GM23248 (cell line): ENCODE data around the gene ATAD3A. TPM values are rescaled to one million over a fixed set of nuclear protein-coding genes. Genes with fewer than 3 reads are reported as not detected.
"Not testable (repeated sequence)": the region's sequence is repeated elsewhere in the genome, so short reads cannot be mapped to it uniquely, and the experiment has no call there.

Source experiments
- DNase-seq: peaks from one replicate; pipeline ENCODE4 v3.0.0-alpha.2; 2015
- H2AFZ ChIP-seq: fragments of 200-600 bp; sonication (generic); 2 replicates; pipeline ENCODE4 v1.6.1; 2016; ENCODE audit warnings: antibody characterized with exemption
- H3F3A ChIP-seq: fragments of 200-600 bp; sonication (generic); 2 replicates; pipeline ENCODE4 v1.6.1; 2016; ENCODE audit warnings: mild to moderate bottlenecking, antibody characterized with exemption, mixed run types; ENCODE audit not compliant: insufficient read depth
- H3K27ac ChIP-seq: fragments of 200-600 bp; sonication (generic); 2 replicates; pipeline ENCODE4 v1.5.1; 2016; ENCODE audit warnings: mild to moderate bottlenecking
- H3K27me3 ChIP-seq: fragments of 200-600 bp; sonication (generic); replicated peaks from 2 replicates; pipeline ENCODE4 v1.6.1; 2016; ENCODE audit warnings: mild to moderate bottlenecking; ENCODE audit not compliant: insufficient read depth
- H3K36me3 ChIP-seq: fragments of 200-600 bp; sonication (generic); 2 replicates; pipeline ENCODE4 v1.6.1; 2016; ENCODE audit warnings: low read depth, mild to moderate bottlenecking
- H3K4me1 ChIP-seq: fragments of 200-600 bp; sonication (generic); 2 replicates; pipeline ENCODE4 v1.6.1; 2016; ENCODE audit warnings: mild to moderate bottlenecking; ENCODE audit not compliant: insufficient read depth
- H3K4me2 ChIP-seq: fragments of 200-600 bp; sonication (generic); one replicate; pipeline ENCODE4 v1.6.1; 2016; ENCODE audit warnings: mild to moderate bottlenecking; ENCODE audit not compliant: unreplicated experiment
- H3K4me3 ChIP-seq: fragments of 200-600 bp; sonication (generic); 2 replicates; pipeline ENCODE4 v1.5.1; 2016; ENCODE audit warnings: mild to moderate bottlenecking
- H3K79me2 ChIP-seq: fragments of 200-600 bp; sonication (generic); 2 replicates; pipeline ENCODE4 v1.6.1; 2016; ENCODE audit warnings: mild to moderate bottlenecking; ENCODE audit not compliant: insufficient read depth
- H3K9ac ChIP-seq: fragments of 200-600 bp; sonication (generic); 2 replicates; pipeline ENCODE4 v1.6.1; 2016; ENCODE audit warnings: mild to moderate bottlenecking
- H3K9me2 ChIP-seq: fragments of 200-600 bp; sonication (generic); 2 replicates; pipeline ENCODE4 v1.6.1; 2016; ENCODE audit warnings: mixed run types, mild to moderate bottlenecking, moderate library complexity; ENCODE audit not compliant: insufficient read depth
- H3K9me3 ChIP-seq: fragments of 200-600 bp; sonication (generic); one replicate; pipeline ENCODE4 v1.6.1; 2017; ENCODE audit warnings: low read depth
- H4K20me1 ChIP-seq: fragments of 200-600 bp; sonication (generic); 2 replicates; pipeline ENCODE4 v1.6.0; 2016; ENCODE audit not compliant: insufficient read depth
- EZH2 ChIP-seq: fragments of 200-600 bp; sonication (generic); IDR thresholded peaks from 2 replicates; pipeline ENCODE4 v1.6.1; 2018; ENCODE audit warnings: antibody characterized with exemption, mild to moderate bottlenecking; ENCODE audit not compliant: insufficient read depth, poor library complexity, severe bottlenecking
- EZH2phosphoT487 ChIP-seq: fragments of 200-600 bp; sonication (generic); IDR thresholded peaks from 2 replicates; pipeline ENCODE4 v1.6.1; 2018; ENCODE audit warnings: antibody characterized with exemption, moderate library complexity, mild to moderate bottlenecking, low read depth; ENCODE audit not compliant: insufficient read depth
- WGBS, 2 experiments: methylation state at CpG; one replicate each; pipeline ENCODE4 v1.1.6; 2015 to 2017; ENCODE audit warnings: low lambda C conversion rate in 2 of 2, low coverage in 1 of 2; ENCODE audit errors: missing lambda C conversion rate in 2 of 2; 5-methylcytosine and 5-hydroxymethylcytosine counted together
- in situ Hi-C: fragments of 300-500 bp; cut with MboI; formaldehyde crosslinking; loops from 2 replicates; pipeline ENCODE4 v1.15.0; 2020
- polyA plus RNA-seq: library from polyadenylated mRNA; unstranded; fragments of >200 nt; fragmentation: Nextera tagmentation; extraction: Ambion mirVana; gene quantifications from 2 replicates; pipeline ENCODE4 v1.2.1, GENCODE V29; 2016
- total RNA-seq: library from RNA; depleted of rRNA; stranded (reverse); fragments of >200 nt; shearing (Covaris generic); gene quantifications from 2 replicates; pipeline ENCODE4 v1.2.3, GENCODE V29; 2014

Gene ATAD3A
- total and polyA plus RNA-seq, 2 experiments from 2014 or later = 42.8 to 45.8 TPM

- TF ChIP-seq EZH2phosphoT487 (no peak), EZH2 (no peak)
- Histone ChIP-seq H3K9ac (no peak overlapping the region), H3K27me3 (no peaks in the 10 kb centered on the region), H3K9me3 (no peaks in the 10 kb centered on the region), H2AFZ (no peak overlapping the region), H3F3A (no peaks in the 10 kb centered on the region), H4K20me1 (no peaks in the 10 kb centered on the region), H3K27ac (no peak overlapping the region), H3K4me1 (peaks cover 8% of the 10 kb centered on the region), H3K79me2 (peaks cover 93% of the 10 kb centered on the region), H3K9me2 (no peaks in the 10 kb centered on the region), H3K4me2 (no peak overlapping the region), H3K4me3 (no peak overlapping the region), H3K36me3 (no peaks in the 10 kb centered on the region)
- 89 to 91% methylated on average over 6 of the region's 6 CpGs for WGBS, 2 experiments
- no peak for DNase-seq
- in situ Hi-C loops = no loop called here
Measured at GRCh38 chr1:1556505-1556904, 44.5 kb downstream of the ATAD3A start.

GRCh38 chr1:1556961-1557360 is 45.0 kb downstream of the ATAD3A start:
- H3K9me2 ChIP-seq, DNase-seq, H3K27me3 ChIP-seq, H3K4me2 ChIP-seq, H4K20me1 ChIP-seq, H3K4me1 ChIP-seq, H3K9me3 ChIP-seq, H3K4me3 ChIP-seq, H3F3A ChIP-seq, H2AFZ ChIP-seq, in situ Hi-C loops, H3K9ac ChIP-seq, H3K36me3 ChIP-seq, H3K27ac ChIP-seq: not testable (repeated sequence)
- H3K79me2 ChIP-seq = peaks cover 93% of the 10 kb centered on the region
- 84 to 86% methylated on average over 11 of the region's 11 CpGs for WGBS, 2 experiments

DNA sequence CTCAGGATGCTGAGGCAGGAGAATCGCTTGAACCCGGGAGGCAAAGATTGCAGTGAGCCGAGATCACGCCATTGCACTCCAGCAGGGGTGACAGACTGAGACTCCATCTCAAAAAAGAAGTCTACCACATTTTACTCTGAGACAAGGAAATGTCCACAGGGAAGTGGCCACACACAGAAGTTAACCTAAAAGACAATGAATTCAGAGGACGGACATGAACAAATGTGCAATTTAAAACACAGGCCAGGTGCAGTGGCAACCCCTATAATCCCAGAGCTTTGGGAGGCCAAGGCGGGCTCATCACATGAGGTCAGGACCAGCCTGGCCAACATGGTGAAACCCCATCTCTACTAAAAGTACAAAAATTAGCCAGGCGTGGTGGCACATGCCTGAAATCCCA is 45.7 kb downstream of the ATAD3A start:
- H3K4me1 ChIP-seq, H3K4me3 ChIP-seq, H3K27me3 ChIP-seq, H3K9me2 ChIP-seq, H3K9ac ChIP-seq, DNase-seq, H3K36me3 ChIP-seq, H2AFZ ChIP-seq, in situ Hi-C loops, H3F3A ChIP-seq, H3K27ac ChIP-seq, H3K4me2 ChIP-seq, H4K20me1 ChIP-seq, H3K9me3 ChIP-seq: not testable (repeated sequence)
- peaks cover 93% of the 10 kb centered on the region for H3K79me2 ChIP-seq
- WGBS, 2 experiments = 95% methylated on average over 7 of the region's 7 CpGs

DNA sequence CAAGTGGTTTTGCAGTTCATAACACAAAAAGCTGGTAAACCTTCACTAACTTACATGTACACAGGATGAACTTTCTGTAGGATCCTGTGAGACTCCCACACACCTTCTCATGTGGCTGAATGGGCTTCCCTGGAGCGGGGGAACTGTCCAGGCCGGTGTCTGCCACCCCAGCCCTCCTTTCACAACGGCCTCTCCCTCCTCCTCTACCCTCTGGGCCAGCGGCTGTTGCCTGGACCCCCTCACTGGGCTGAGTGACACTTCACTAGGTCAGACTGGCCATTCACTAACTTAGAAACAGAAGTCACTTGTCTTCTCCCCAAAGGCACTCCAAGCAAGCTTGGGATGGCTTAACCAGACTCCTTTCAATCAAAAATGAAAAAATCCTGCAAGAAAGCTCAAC is 46.6 kb downstream of the ATAD3A start:
- no peak for DNase-seq
- H4K20me1 ChIP-seq = no peaks in the 10 kb centered on the region

GRCh38 chr1:1559066-1559465 is 47.1 kb downstream of the ATAD3A start:
- Histone ChIP-seq H2AFZ (no peak overlapping the region), H3K4me3 (no peak overlapping the region), H3K27me3 (no peaks in the 10 kb centered on the region), H3K27ac (no peak overlapping the region), H3K9me2 (no peaks in the 10 kb centered on the region), H3K9me3 (no peaks in the 10 kb centered on the region), H3K4me1 (peaks cover 8% of the 10 kb centered on the region), H3F3A (no peaks in the 10 kb centered on the region), H3K9ac (no peak overlapping the region), H3K4me2 (no peak overlapping the region), H3K79me2 (peaks cover 93% of the 10 kb centered on the region), H3K36me3 (peaks cover 11% of the 10 kb centered on the region), H4K20me1 (no peaks in the 10 kb centered on the region)
- WGBS, 2 experiments = 85 to 89% methylated on average over 17 of the region's 17 CpGs
- no peak for TF ChIP-seq EZH2phosphoT487
- TF ChIP-seq EZH2 = no peak
- no peak for DNase-seq
- in situ Hi-C loops = no loop called here

More for the DNA sequence above, 46.6 kb downstream of the ATAD3A start:
- Histone ChIP-seq H3K27me3 (no peaks in the 10 kb centered on the region), H3K27ac (no peak overlapping the region), H3K9me3 (no peaks in the 10 kb centered on the region), H2AFZ (no peak overlapping the region), H3F3A (no peaks in the 10 kb centered on the region), H3K4me1 (peaks cover 8% of the 10 kb centered on the region), H3K4me3 (no peak overlapping the region), H3K9me2 (no peaks in the 10 kb centered on the region), H3K4me2 (no peak overlapping the region), H3K9ac (no peak overlapping the region), H3K36me3 (peaks cover 6% of the 10 kb centered on the region), H3K79me2 (peaks cover 93% of the 10 kb centered on the region)
- WGBS, 2 experiments = 77 to 83% methylated on average over 4 of the region's 4 CpGs
- in situ Hi-C loops = no loop called here
- TF ChIP-seq EZH2 (no peak), EZH2phosphoT487 (no peak)
